ENCODE data around the gene ADAMTSL1. TPM values are rescaled to one million over a fixed set of nuclear protein-coding genes. Genes with fewer than 3 reads are reported as not detected.

The ADAMTSL1 gene
- total RNA-seq, 1 experiment from 2014 or later = 0.94 TPM

DNA sequence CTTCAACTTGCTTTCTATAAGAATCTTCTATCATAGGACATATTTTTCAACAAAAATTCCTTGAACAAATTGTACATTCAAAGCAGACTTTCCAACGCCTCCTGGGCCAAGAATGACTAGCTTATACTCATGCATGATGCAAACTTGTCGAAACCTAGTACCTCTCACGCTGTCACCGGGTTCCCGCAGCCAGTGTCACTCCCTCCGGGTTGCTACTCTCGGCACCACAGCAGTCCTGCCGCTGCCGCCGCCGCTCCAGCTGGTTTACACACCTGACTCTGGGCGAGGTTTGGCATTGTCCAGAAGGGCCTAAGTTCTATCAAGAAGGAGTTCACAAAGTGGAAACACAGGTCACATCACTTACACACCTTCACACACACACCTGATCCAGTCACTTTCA lies 244.4 kb downstream of the ADAMTSL1 start:
- TF ChIP-seq RELA (CRISPR knock-in tag; IDR thresholded peaks at IDR 0.05; ENCODE audit: borderline replicate concordance) (no peak), TP53 (CRISPR knock-in tag; IDR thresholded peaks at IDR 0.05) (no peak), ESRRA (CRISPR knock-in tag; IDR thresholded peaks at IDR 0.05; ENCODE audit: borderline replicate concordance) (no peak), FOXK1 (CRISPR knock-in tag; IDR thresholded peaks at IDR 0.05) (no peak), ETV6 (CRISPR knock-in tag; IDR thresholded peaks at IDR 0.05) (no peak), CREB1 (CRISPR knock-in tag; IDR thresholded peaks at IDR 0.05) (no peak), IRF2 (CRISPR knock-in tag; IDR thresholded peaks at IDR 0.05; ENCODE audit: borderline replicate concordance, low read depth) (no peak), JUN (CRISPR knock-in tag; IDR thresholded peaks at IDR 0.05) (no peak), NFE2L1 (CRISPR knock-in tag; IDR thresholded peaks at IDR 0.05) (no peak), NR2C2 (CRISPR knock-in tag; IDR thresholded peaks at IDR 0.05) (no peak), EMX1 (CRISPR knock-in tag; IDR thresholded peaks at IDR 0.05) (no peak), GRHL2 (CRISPR knock-in tag; IDR thresholded peaks at IDR 0.05; ENCODE audit: insufficient replicate concordance, severe bottlenecking) (no peak)
- TF ChIP-seq, protein P1, sequence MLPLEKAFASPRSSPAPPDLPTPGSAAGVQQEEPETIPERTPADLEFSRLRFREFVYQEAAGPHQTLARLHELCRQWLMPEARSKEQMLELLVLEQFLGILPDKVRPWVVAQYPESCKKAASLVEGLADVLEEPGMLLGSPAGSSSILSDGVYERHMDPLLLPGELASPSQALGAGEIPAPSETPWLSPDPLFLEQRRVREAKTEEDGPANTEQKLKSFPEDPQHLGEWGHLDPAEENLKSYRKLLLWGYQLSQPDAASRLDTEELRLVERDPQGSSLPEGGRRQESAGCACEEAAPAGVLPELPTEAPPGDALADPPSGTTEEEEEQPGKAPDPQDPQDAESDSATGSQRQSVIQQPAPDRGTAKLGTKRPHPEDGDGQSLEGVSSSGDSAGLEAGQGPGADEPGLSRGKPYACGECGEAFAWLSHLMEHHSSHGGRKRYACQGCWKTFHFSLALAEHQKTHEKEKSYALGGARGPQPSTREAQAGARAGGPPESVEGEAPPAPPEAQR (CRISPR knock-in tag; IDR thresholded peaks at IDR 0.05) = no peak
- TF ChIP-seq, protein P2, sequence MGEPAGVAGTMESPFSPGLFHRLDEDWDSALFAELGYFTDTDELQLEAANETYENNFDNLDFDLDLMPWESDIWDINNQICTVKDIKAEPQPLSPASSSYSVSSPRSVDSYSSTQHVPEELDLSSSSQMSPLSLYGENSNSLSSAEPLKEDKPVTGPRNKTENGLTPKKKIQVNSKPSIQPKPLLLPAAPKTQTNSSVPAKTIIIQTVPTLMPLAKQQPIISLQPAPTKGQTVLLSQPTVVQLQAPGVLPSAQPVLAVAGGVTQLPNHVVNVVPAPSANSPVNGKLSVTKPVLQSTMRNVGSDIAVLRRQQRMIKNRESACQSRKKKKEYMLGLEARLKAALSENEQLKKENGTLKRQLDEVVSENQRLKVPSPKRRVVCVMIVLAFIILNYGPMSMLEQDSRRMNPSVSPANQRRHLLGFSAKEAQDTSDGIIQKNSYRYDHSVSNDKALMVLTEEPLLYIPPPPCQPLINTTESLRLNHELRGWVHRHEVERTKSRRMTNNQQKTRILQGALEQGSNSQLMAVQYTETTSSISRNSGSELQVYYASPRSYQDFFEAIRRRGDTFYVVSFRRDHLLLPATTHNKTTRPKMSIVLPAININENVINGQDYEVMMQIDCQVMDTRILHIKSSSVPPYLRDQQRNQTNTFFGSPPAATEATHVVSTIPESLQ (CRISPR knock-in tag; IDR thresholded peaks at IDR 0.05) = no peak
- POLR2A ChIA-PET = no interaction called here
- no peaks in the 10 kb centered on the region for H3K9me3 Mint-ChIP-seq
- CTCF ChIA-PET = no interaction called here
- H3K27me3 Mint-ChIP-seq (ENCODE audit: low read depth) = no peaks in the 10 kb centered on the region
- no peaks in the 10 kb centered on the region for H3K4me1 Mint-ChIP-seq
- ATAC-seq (no peak), DNase-seq (ENCODE audit: low spot score) (no peak)
- H3K27ac Mint-ChIP-seq = no peak overlapping the region
- H3K4me3 Mint-ChIP-seq = no peak overlapping the region
- no peaks in the 10 kb centered on the region for H3K36me3 Mint-ChIP-seq

DNA sequence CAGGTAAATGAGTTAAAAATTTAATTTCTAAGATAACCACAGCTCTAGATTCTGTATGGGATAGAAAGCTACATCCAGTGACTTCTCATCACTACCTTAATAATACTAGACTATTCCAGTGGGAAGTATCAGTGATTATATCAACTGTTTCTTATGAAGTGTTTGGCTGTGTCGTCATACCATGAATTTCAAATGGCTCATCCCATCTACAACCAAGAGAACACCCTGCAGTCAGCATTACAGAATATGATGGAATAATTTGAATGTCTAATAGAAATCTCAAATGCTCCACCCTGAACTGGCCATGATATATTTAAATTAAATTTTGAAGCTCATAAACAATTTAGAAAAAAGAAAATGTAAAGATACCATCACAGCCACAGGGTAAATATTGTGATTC lies 245.0 kb downstream of the ADAMTSL1 start:
- no peak overlapping the region for H3K4me3 Mint-ChIP-seq
- H3K4me1 Mint-ChIP-seq = no peaks in the 10 kb centered on the region
- ChIA-PET CTCF (no interaction called here), POLR2A (no interaction called here)
- no peaks in the 10 kb centered on the region for H3K36me3 Mint-ChIP-seq
- H3K27me3 Mint-ChIP-seq (ENCODE audit: low read depth) = no peaks in the 10 kb centered on the region
- no peak for TF ChIP-seq GRHL2 (CRISPR knock-in tag; IDR thresholded peaks at IDR 0.05; ENCODE audit: insufficient replicate concordance, severe bottlenecking)
- no peak for TF ChIP-seq ZNF396 (CRISPR knock-in tag; IDR thresholded peaks at IDR 0.05; ENCODE audit: borderline replicate concordance)
- TF ChIP-seq IRF2 (CRISPR knock-in tag; IDR thresholded peaks at IDR 0.05; ENCODE audit: borderline replicate concordance, low read depth) = no peak
- no peak for ATAC-seq
- no peak overlapping the region for H3K27ac Mint-ChIP-seq
- no peak for DNase-seq (ENCODE audit: low spot score)
- H3K9me3 Mint-ChIP-seq = no peaks in the 10 kb centered on the region

DNA sequence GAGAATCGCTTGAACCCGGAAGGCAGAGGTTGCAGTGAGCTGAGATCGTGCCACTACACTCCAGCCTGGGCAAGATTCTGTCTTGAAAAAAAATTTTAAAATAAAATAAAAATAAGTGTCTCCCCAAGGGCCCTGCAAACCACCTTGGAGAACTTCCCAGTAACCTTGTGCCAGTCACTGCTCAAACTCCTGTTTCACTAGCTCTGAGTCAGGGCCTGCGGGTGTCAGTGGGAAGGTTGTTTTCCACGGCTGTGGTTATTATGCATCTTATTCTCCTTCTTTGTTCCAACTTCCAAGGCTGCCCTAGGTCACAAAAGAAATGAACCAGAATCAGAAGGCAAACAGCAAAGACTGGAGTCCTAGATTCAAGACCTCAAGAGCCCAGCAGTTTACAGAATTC lies 246.7 kb downstream of the ADAMTSL1 start:
- Mint-ChIP-seq H3K9me3 (peaks cover 6% of the 10 kb centered on the region; the same call in 1 of the 2 replicates), H3K27ac (no peak overlapping the region), H3K27me3 (ENCODE audit: low read depth) (no peaks in the 10 kb centered on the region), H3K36me3 (no peaks in the 10 kb centered on the region), H3K4me1 (no peaks in the 10 kb centered on the region), H3K4me3 (no peak overlapping the region)
- ChIA-PET POLR2A (no interaction called here), CTCF (no interaction called here)
- ATAC-seq (no peak), DNase-seq (ENCODE audit: low spot score) (no peak)
- TF ChIP-seq SOX15 (CRISPR knock-in tag; IDR thresholded peaks at IDR 0.05) (no peak), ETV6 (CRISPR knock-in tag; IDR thresholded peaks at IDR 0.05) (no peak), NFATC4 (CRISPR knock-in tag; IDR thresholded peaks at IDR 0.05) (no peak), ZNF416 (CRISPR knock-in tag; IDR thresholded peaks at IDR 0.05) (no peak), MYBL2 (CRISPR knock-in tag; IDR thresholded peaks at IDR 0.05) (no peak)
- TF ChIP-seq, protein P3, sequence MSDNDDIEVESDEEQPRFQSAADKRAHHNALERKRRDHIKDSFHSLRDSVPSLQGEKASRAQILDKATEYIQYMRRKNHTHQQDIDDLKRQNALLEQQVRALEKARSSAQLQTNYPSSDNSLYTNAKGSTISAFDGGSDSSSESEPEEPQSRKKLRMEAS (CRISPR knock-in tag; IDR thresholded peaks at IDR 0.05) = no peak
- TF ChIP-seq, protein P4, sequence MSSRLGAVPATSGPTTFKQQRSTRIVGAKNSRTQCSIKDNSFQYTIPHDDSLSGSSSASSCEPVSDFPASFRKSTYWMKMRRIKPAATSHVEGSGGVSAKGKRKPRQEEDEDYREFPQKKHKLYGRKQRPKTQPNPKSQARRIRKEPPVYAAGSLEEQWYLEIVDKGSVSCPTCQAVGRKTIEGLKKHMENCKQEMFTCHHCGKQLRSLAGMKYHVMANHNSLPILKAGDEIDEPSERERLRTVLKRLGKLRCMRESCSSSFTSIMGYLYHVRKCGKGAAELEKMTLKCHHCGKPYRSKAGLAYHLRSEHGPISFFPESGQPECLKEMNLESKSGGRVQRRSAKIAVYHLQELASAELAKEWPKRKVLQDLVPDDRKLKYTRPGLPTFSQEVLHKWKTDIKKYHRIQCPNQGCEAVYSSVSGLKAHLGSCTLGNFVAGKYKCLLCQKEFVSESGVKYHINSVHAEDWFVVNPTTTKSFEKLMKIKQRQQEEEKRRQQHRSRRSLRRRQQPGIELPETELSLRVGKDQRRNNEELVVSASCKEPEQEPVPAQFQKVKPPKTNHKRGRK (CRISPR knock-in tag; IDR thresholded peaks at IDR 0.05; ENCODE audit: borderline replicate concordance) = no peak
- TF ChIP-seq, protein P5, sequence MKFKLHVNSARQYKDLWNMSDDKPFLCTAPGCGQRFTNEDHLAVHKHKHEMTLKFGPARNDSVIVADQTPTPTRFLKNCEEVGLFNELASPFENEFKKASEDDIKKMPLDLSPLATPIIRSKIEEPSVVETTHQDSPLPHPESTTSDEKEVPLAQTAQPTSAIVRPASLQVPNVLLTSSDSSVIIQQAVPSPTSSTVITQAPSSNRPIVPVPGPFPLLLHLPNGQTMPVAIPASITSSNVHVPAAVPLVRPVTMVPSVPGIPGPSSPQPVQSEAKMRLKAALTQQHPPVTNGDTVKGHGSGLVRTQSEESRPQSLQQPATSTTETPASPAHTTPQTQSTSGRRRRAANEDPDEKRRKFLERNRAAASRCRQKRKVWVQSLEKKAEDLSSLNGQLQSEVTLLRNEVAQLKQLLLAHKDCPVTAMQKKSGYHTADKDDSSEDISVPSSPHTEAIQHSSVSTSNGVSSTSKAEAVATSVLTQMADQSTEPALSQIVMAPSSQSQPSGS (CRISPR knock-in tag; IDR thresholded peaks at IDR 0.05; ENCODE audit: borderline replicate concordance, low read depth) = no peak
- TF ChIP-seq, protein P6, sequence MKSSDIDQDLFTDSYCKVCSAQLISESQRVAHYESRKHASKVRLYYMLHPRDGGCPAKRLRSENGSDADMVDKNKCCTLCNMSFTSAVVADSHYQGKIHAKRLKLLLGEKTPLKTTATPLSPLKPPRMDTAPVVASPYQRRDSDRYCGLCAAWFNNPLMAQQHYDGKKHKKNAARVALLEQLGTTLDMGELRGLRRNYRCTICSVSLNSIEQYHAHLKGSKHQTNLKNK (CRISPR knock-in tag; IDR thresholded peaks at IDR 0.05) = no peak
- TF ChIP-seq, protein P7, sequence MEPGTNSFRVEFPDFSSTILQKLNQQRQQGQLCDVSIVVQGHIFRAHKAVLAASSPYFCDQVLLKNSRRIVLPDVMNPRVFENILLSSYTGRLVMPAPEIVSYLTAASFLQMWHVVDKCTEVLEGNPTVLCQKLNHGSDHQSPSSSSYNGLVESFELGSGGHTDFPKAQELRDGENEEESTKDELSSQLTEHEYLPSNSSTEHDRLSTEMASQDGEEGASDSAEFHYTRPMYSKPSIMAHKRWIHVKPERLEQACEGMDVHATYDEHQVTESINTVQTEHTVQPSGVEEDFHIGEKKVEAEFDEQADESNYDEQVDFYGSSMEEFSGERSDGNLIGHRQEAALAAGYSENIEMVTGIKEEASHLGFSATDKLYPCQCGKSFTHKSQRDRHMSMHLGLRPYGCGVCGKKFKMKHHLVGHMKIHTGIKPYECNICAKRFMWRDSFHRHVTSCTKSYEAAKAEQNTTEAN (CRISPR knock-in tag; IDR thresholded peaks at IDR 0.05) = no peak
- TF ChIP-seq, protein P8, sequence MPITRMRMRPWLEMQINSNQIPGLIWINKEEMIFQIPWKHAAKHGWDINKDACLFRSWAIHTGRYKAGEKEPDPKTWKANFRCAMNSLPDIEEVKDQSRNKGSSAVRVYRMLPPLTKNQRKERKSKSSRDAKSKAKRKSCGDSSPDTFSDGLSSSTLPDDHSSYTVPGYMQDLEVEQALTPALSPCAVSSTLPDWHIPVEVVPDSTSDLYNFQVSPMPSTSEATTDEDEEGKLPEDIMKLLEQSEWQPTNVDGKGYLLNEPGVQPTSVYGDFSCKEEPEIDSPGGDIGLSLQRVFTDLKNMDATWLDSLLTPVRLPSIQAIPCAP (CRISPR knock-in tag; IDR thresholded peaks at IDR 0.05) = no peak
